Gastrocnemius medialis (tissue), 4 donors: ENCODE data around the gene INSYN2A. TPM values are rescaled to one million over a fixed set of nuclear protein-coding genes. Genes with fewer than 3 reads are reported as not detected.

ENCODE experiments used
- ATAC-seq, 2 donors: fragments of 150-250 bp; one replicate each; pipeline ENCODE4 v1.9.1; 2016
- DNase-seq, 2 donors: peaks; one replicate each; pipeline ENCODE4 v3.0.0-alpha.2; 2019
- H3K27ac ChIP-seq, 4 donors: fragments of 200-600 bp; sonication (generic); 1 replicate in 1 of 4; 2 replicates in 3 of 4; pipeline ENCODE4 v1.5.1; 2016 to 2018; ENCODE audit warnings: mild to moderate bottlenecking in 2 of 4, moderate library complexity in 1 of 4
- H3K27me3 ChIP-seq, 3 donors: fragments of 200-600 bp; sonication (generic) in 2 of 3; 1 replicate in 1 of 3; 2 replicates in 2 of 3; pipeline versions ENCODE4 v1.5.1 to v1.6.0; 2016 to 2019; ENCODE audit warnings: mild to moderate bottlenecking in 1 of 3, moderate library complexity in 1 of 3
- H3K36me3 ChIP-seq, 2 donors: fragments of 200-600 bp; sonication (generic) in 1 of 2; one replicate each; pipeline ENCODE4 v1.5.1; 2017 to 2018
- H3K4me1 ChIP-seq, 2 donors: fragments of 200-600 bp; sonication (generic) in 1 of 2; one replicate each; pipeline ENCODE4 v1.5.1; 2016 to 2017; ENCODE audit warnings: mild to moderate bottlenecking in 2 of 2
- H3K4me3 ChIP-seq, 4 donors: fragments of 200-600 bp; sonication (generic) in 3 of 4; 1 replicate in 1 of 4; 2 replicates in 3 of 4; pipeline ENCODE4 v1.5.1; 2016 to 2019; ENCODE audit warnings: mild to moderate bottlenecking in 2 of 4
- H3K9me3 ChIP-seq, 3 donors: fragments of 200-600 bp; sonication (generic) in 2 of 3; 1 replicate in 1 of 3; 2 replicates in 2 of 3; pipeline ENCODE4 v1.5.1; 2016 to 2019
- CTCF ChIP-seq, 5 experiments: fragments of 450-650 bp in 3 of 5; fragments of 200-600 bp in 2 of 5; sonication (generic) in 2 of 5; IDR thresholded peaks in 4 of 5; conservative IDR thresholded peaks in 1 of 5; 1 replicate in 4 of 5; 2 replicates in 1 of 5; pipeline ENCODE4 v1.5.1; 2016 to 2019; ENCODE audit warnings: antibody characterized with exemption in 5 of 5, mild to moderate bottlenecking in 3 of 5, moderate library complexity in 3 of 5
- POLR2A ChIP-seq, 2 donors: fragments of 450-650 bp; IDR thresholded peaks; one replicate each; pipeline ENCODE4 v1.6.1; 2017; ENCODE audit warnings: antibody characterized with exemption in 2 of 2, mild to moderate bottlenecking in 2 of 2, moderate library complexity in 2 of 2
- in situ Hi-C, 4 donors: fragments of 200-750 bp; cut with MboI; loops; one replicate each; pipeline versions ENCODE4 v1.15.0 to v1.8.0; 2017; ENCODE audit warnings: low sequenced_read_pairs in 4 of 4
- intact Hi-C: fragments of 100-400 bp; cut with DNase I; formaldehyde crosslinking; loops from one replicate; pipeline ENCODE4 v1.15.1; 2023; ENCODE audit warnings: low total_unique reads
- total RNA-seq, 4 donors: library from RNA; depleted of rRNA; stranded (reverse); fragments of >200 nt; gene quantifications; one replicate each; pipeline versions ENCODE4 v1.1.0 to v1.2.3, GENCODE V29; 2016

INSYN2A gene
- total RNA-seq, 4 donors from 2014 or later = not detected

GRCh38 chr10:127221281-127221680, 24.9 kb upstream of the INSYN2A start:
- H3K27ac ChIP-seq = no peak overlapping the region
- no peak for ATAC-seq
- in situ Hi-C loops = no loop called here
- no peaks in the 10 kb centered on the region for H3K4me1 ChIP-seq
- no peak overlapping the region for H3K4me3 ChIP-seq
- no peaks in the 10 kb centered on the region for H3K9me3 ChIP-seq
- intact Hi-C loops = no loop called here
- H3K27me3 ChIP-seq = no peaks in the 10 kb centered on the region
- no peaks in the 10 kb centered on the region for H3K36me3 ChIP-seq
- no peak for DNase-seq
- no peak for TF ChIP-seq CTCF (IDR thresholded peaks at IDR 0.05 in 4 of 5, conservative IDR thresholded peaks at IDR 0.05 in 1 of 5)
- no peak for TF ChIP-seq POLR2A (IDR thresholded peaks at IDR 0.05)

GRCh38 chr10:127218658-127219057, 22.3 kb upstream of the INSYN2A start:
- in situ Hi-C loops (no loop called here), intact Hi-C loops (no loop called here)
- no peak for DNase-seq
- TF ChIP-seq POLR2A (IDR thresholded peaks at IDR 0.05) (no peak), CTCF (IDR thresholded peaks at IDR 0.05 in 4 of 5, conservative IDR thresholded peaks at IDR 0.05 in 1 of 5) (no peak)
- no peaks in the 10 kb centered on the region for H3K4me1 ChIP-seq
- H3K27ac ChIP-seq = no peak overlapping the region
- ATAC-seq = no peak
- H3K4me3 ChIP-seq = no peak overlapping the region
- no peaks in the 10 kb centered on the region for H3K36me3 ChIP-seq
- H3K27me3 ChIP-seq = no peaks in the 10 kb centered on the region
- no peaks in the 10 kb centered on the region for H3K9me3 ChIP-seq

- no peaks in the 10 kb centered on the region for H3K9me3 ChIP-seq
- H3K36me3 ChIP-seq = no peaks in the 10 kb centered on the region
- ATAC-seq (no peak), DNase-seq (no peak)
- H3K27me3 ChIP-seq = no peaks in the 10 kb centered on the region
- in situ Hi-C loops (no loop called here), intact Hi-C loops (no loop called here)
- H3K4me1 ChIP-seq = no peaks in the 10 kb centered on the region
- no peak overlapping the region for H3K4me3 ChIP-seq
- TF ChIP-seq POLR2A (IDR thresholded peaks at IDR 0.05) = no peak
- no peak for TF ChIP-seq CTCF (IDR thresholded peaks at IDR 0.05 in 4 of 5, conservative IDR thresholded peaks at IDR 0.05 in 1 of 5)
- H3K27ac ChIP-seq = no peak overlapping the region
Observed at GRCh38 chr10:127216786-127217185, 20.4 kb upstream of the INSYN2A start.

- DNase-seq = no peak
- intact Hi-C loops = no loop called here
- in situ Hi-C loops = no loop called here
- no peak for TF ChIP-seq CTCF (IDR thresholded peaks at IDR 0.05 in 4 of 5, conservative IDR thresholded peaks at IDR 0.05 in 1 of 5)
- TF ChIP-seq POLR2A (IDR thresholded peaks at IDR 0.05) = no peak
- Histone ChIP-seq H3K36me3 (no peaks in the 10 kb centered on the region), H3K27ac (no peak overlapping the region), H3K27me3 (no peaks in the 10 kb centered on the region), H3K9me3 (no peaks in the 10 kb centered on the region), H3K4me3 (no peak overlapping the region), H3K4me1 (no peaks in the 10 kb centered on the region)
- ATAC-seq = no peak
Observed at GRCh38 chr10:127216274-127216673, 19.9 kb upstream of the INSYN2A start.

- no peaks in the 10 kb centered on the region for H3K27me3 ChIP-seq
- no peak overlapping the region for H3K27ac ChIP-seq
- H3K4me3 ChIP-seq = no peak overlapping the region
- no peaks in the 10 kb centered on the region for H3K4me1 ChIP-seq
- no peak for TF ChIP-seq CTCF (IDR thresholded peaks at IDR 0.05 in 4 of 5, conservative IDR thresholded peaks at IDR 0.05 in 1 of 5)
- TF ChIP-seq POLR2A (IDR thresholded peaks at IDR 0.05) = no peak
- H3K36me3 ChIP-seq = no peaks in the 10 kb centered on the region
- in situ Hi-C loops (no loop called here), intact Hi-C loops (no loop called here)
- no peak for DNase-seq
- no peaks in the 10 kb centered on the region for H3K9me3 ChIP-seq
- no peak for ATAC-seq
Observed at GRCh38 chr10:127215866-127216265, 19.5 kb upstream of the INSYN2A start.
